HepG2 (cell line): ENCODE measurements around the gene TTLL10. TPM values are rescaled to one million over a fixed set of nuclear protein-coding genes. Genes with fewer than 3 reads are reported as not detected.

Experiments used
- ARID3A ChIP-seq: IDR thresholded peaks from 2 replicates; pipeline ENCODE4 v1.6.1; 2012; ENCODE audit warnings: low read depth, low read length, improper control_type of control experiment
- BATF2 ChIP-seq: sonication (generic); formaldehyde crosslinking; IDR thresholded peaks from 2 replicates; pipeline ENCODE4 v1.8.0; 2022; ENCODE audit warnings: mild to moderate bottlenecking, missing genetic modification reagents, moderate library complexity
- BCL3 ChIP-seq: sonication (generic); formaldehyde crosslinking; IDR thresholded peaks from 2 replicates; pipeline ENCODE4 v1.5.1; 2020; ENCODE audit warnings: mild to moderate bottlenecking, missing genetic modification reagents, moderate library complexity
- FOXA3 ChIP-seq: IDR thresholded peaks from 2 replicates; pipeline ENCODE4 v1.6.1; 2016; ENCODE audit warnings: missing genetic modification reagents, missing compliant biosample characterization
- FOXO4 ChIP-seq: sonication (generic); formaldehyde crosslinking; conservative IDR thresholded peaks from 2 replicates; pipeline ENCODE4 v1.8.1; 2023; ENCODE audit warnings: missing genetic modification reagents
- JUN ChIP-seq: sonication (generic); formaldehyde crosslinking; IDR thresholded peaks from 2 replicates; pipeline ENCODE4 v1.4.0; 2020; ENCODE audit warnings: mild to moderate bottlenecking, missing genetic modification reagents
- MED1 ChIP-seq: sonication (generic); formaldehyde crosslinking; IDR thresholded peaks from 2 replicates; pipeline ENCODE4 v1.4.0; 2020; ENCODE audit warnings: missing genetic modification reagents
- RARA ChIP-seq: IDR thresholded peaks from 2 replicates; pipeline ENCODE4 v1.6.1; 2016; ENCODE audit warnings: missing genetic modification reagents, missing compliant biosample characterization
- RELA ChIP-seq: sonication (generic); formaldehyde crosslinking; IDR thresholded peaks from 2 replicates; pipeline ENCODE4 v1.4.0; 2020; ENCODE audit warnings: missing genetic modification reagents
- SCMH1 ChIP-seq: sonication (generic); formaldehyde crosslinking; IDR thresholded peaks from 2 replicates; pipeline ENCODE4 v1.9.0; 2021; ENCODE audit warnings: missing genetic modification reagents, mild to moderate bottlenecking, borderline replicate concordance
- SRSF1 ChIP-seq: fragments of 200-400 bp; formaldehyde crosslinking; optimal IDR thresholded peaks from 2 replicates; pipeline ENCODE3; 2017; ENCODE audit warnings: mild to moderate bottlenecking, low read depth, low read length, moderate library complexity
- TGIF2 ChIP-seq: IDR thresholded peaks from 2 replicates; pipeline ENCODE4 v1.6.1; 2016; ENCODE audit warnings: control low read depth, missing compliant biosample characterization
- ZNF280D ChIP-seq: sonication (generic); formaldehyde crosslinking; IDR thresholded peaks from 2 replicates; pipeline ENCODE4 v1.5.1; 2020; ENCODE audit warnings: mild to moderate bottlenecking, missing genetic modification reagents
- ZNF543 ChIP-seq: sonication (generic); formaldehyde crosslinking; IDR thresholded peaks from 2 replicates; pipeline ENCODE4 v1.4.0; 2020; ENCODE audit warnings: mild to moderate bottlenecking, missing genetic modification reagents
- ZNF773 ChIP-seq: sonication (generic); formaldehyde crosslinking; IDR thresholded peaks from 2 replicates; pipeline ENCODE4 v1.4.0; 2020; ENCODE audit warnings: missing genetic modification reagents, borderline replicate concordance
- polyA plus RNA-seq, 8 experiments: library from polyadenylated mRNA; depleted of rRNA in 3 of 8; stranded (reverse) in 7 of 8; unstranded in 1 of 8; fragments of >200 nt; fragmentation: Illumina TruSeq in 4 of 8; extraction: Trizol in 4 of 8; gene quantifications; 2 replicates each; pipeline versions ENCODE4 v1.2.1 to v1.2.3, GENCODE V29; 2011 to 2016; ENCODE audit warnings: low read depth in 4 of 8, missing spikeins in 1 of 8, mixed read lengths in 1 of 8; ENCODE audit not compliant: insufficient read depth in 1 of 8
- total RNA-seq, 5 experiments: library from RNA; depleted of rRNA; stranded (reverse); fragments of >200 nt; fragmentation: Illumina TruSeq; extraction: Trizol; gene quantifications; 2 replicates each; pipeline ENCODE4 v1.2.3, GENCODE V29; 2016; ENCODE audit warnings: low read depth in 1 of 5
- TF ChIP-seq, protein P1 (sequence below): sonication (generic); formaldehyde crosslinking; IDR thresholded peaks from 2 replicates; pipeline ENCODE4 v1.5.1; 2020; ENCODE audit warnings: mild to moderate bottlenecking, moderate library complexity, missing genetic modification reagents
- TF ChIP-seq, protein P2 (sequence below): sonication (generic); formaldehyde crosslinking; IDR thresholded peaks from 2 replicates; pipeline ENCODE4 v1.8.0; 2022; ENCODE audit warnings: mild to moderate bottlenecking, missing genetic modification reagents

The TTLL10 gene
- total and polyA plus RNA-seq, 2 of the 13 experiments (the other 11 are each of a cell fraction or from before 2014, with no cell fraction given): not detected

- TF ChIP-seq FOXO4 (CRISPR knock-in tag) (0 out of 2 replicates have a peak, but pooled peaks have one; percentile 39), TGIF2 (CRISPR knock-in tag) (no peak), JUN (CRISPR knock-in tag) (no peak), ZNF280D (CRISPR knock-in tag) (no peak), ARID3A (no peak), RARA (0 out of 2 replicates have a peak, but pooled peaks have one; percentile 6), ZNF773 (CRISPR knock-in tag) (no peak), RELA (no peak), FOXA3 (CRISPR knock-in tag) (no peak), BCL3 (no peak), SRSF1 (peak; percentile 20), MED1 (CRISPR knock-in tag) (peak; percentile 46; the same call in 1 of the 2 replicates), ZNF543 (CRISPR knock-in tag) (no peak), BATF2 (CRISPR knock-in tag) (no peak), SCMH1 (CRISPR knock-in tag) (no peak)
- TF ChIP-seq, protein P1, sequence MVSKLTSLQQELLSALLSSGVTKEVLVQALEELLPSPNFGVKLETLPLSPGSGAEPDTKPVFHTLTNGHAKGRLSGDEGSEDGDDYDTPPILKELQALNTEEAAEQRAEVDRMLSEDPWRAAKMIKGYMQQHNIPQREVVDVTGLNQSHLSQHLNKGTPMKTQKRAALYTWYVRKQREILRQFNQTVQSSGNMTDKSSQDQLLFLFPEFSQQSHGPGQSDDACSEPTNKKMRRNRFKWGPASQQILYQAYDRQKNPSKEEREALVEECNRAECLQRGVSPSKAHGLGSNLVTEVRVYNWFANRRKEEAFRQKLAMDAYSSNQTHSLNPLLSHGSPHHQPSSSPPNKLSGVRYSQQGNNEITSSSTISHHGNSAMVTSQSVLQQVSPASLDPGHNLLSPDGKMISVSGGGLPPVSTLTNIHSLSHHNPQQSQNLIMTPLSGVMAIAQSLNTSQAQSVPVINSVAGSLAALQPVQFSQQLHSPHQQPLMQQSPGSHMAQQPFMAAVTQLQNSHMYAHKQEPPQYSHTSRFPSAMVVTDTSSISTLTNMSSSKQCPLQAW (CRISPR knock-in tag): peak; percentile 48; the same call in 1 of the 2 replicates
- TF ChIP-seq, protein P2, sequence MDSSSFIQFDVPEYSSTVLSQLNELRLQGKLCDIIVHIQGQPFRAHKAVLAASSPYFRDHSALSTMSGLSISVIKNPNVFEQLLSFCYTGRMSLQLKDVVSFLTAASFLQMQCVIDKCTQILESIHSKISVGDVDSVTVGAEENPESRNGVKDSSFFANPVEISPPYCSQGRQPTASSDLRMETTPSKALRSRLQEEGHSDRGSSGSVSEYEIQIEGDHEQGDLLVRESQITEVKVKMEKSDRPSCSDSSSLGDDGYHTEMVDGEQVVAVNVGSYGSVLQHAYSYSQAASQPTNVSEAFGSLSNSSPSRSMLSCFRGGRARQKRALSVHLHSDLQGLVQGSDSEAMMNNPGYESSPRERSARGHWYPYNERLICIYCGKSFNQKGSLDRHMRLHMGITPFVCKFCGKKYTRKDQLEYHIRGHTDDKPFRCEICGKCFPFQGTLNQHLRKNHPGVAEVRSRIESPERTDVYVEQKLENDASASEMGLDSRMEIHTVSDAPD (CRISPR knock-in tag): no peak
Observed at GRCh38 chr1:1240822-1241587, 67.3 kb downstream of the TTLL10 start (continued).
